Gastrocnemius medialis (tissue), 4 donors: Measurements from ENCODE around the gene PRDM16.

Experiments used
- POLR2A ChIP-seq, 2 donors: fragments of 450-650 bp; IDR thresholded peaks; one replicate each; pipeline ENCODE4 v1.6.1; 2017; ENCODE audit warnings: antibody characterized with exemption in 2 of 2, mild to moderate bottlenecking in 2 of 2, moderate library complexity in 2 of 2
- TF ChIP-seq, protein P1 (sequence below), 5 experiments: fragments of 450-650 bp in 3 of 5; fragments of 200-600 bp in 2 of 5; sonication (generic) in 2 of 5; IDR thresholded peaks in 4 of 5; conservative IDR thresholded peaks in 1 of 5; 1 replicate in 4 of 5; 2 replicates in 1 of 5; pipeline ENCODE4 v1.5.1; 2016 to 2019; ENCODE audit warnings: antibody characterized with exemption in 5 of 5, mild to moderate bottlenecking in 3 of 5, moderate library complexity in 3 of 5

DNA sequence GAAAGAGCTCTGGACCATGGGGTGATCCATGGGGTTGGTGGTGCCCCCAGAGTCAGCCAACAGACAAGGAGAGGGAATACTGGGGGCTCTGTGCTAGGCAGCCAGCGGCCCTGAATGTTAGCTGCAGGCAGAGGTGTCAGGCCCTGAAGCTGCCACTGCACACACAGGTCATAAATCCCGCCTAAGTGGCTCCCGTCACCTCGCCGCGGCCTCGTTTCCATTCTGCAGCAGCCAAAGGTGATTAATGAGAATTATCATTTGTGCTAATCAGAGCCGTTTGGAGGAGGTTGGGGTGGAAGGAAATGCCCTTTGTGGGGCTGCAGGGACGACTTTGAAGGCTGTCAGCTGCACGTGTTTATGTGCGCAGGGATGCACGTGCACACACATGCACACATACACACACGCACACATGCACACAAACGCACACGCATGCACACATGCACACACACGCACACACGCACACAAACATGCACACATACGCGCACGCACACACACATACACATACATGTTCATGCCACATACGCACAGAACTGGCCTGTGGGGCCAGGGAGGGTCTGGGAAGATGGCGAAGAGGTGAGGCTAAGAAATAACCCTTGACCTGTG, 296.6 kb downstream of the PRDM16 start:
- TF ChIP-seq, protein P1, sequence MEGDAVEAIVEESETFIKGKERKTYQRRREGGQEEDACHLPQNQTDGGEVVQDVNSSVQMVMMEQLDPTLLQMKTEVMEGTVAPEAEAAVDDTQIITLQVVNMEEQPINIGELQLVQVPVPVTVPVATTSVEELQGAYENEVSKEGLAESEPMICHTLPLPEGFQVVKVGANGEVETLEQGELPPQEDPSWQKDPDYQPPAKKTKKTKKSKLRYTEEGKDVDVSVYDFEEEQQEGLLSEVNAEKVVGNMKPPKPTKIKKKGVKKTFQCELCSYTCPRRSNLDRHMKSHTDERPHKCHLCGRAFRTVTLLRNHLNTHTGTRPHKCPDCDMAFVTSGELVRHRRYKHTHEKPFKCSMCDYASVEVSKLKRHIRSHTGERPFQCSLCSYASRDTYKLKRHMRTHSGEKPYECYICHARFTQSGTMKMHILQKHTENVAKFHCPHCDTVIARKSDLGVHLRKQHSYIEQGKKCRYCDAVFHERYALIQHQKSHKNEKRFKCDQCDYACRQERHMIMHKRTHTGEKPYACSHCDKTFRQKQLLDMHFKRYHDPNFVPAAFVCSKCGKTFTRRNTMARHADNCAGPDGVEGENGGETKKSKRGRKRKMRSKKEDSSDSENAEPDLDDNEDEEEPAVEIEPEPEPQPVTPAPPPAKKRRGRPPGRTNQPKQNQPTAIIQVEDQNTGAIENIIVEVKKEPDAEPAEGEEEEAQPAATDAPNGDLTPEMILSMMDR (IDR thresholded peaks at IDR 0.05 in 4 of 5, conservative IDR thresholded peaks at IDR 0.05 in 1 of 5), result no peak
- TF ChIP-seq POLR2A (IDR thresholded peaks at IDR 0.05), result no peak
